CD4-positive, alpha-beta memory T cell (primary cell): Measurements from ENCODE around the gene LRP1B. TPM values are rescaled to one million over a fixed set of nuclear protein-coding genes. Genes with fewer than 3 reads are reported as not detected.

ENCODE experiments used
- CTCF ChIA-PET: fragments of 350-600 bp; sonication (Branson Sonifier 250); formaldehyde crosslinking; loops from one replicate; lab custom pipeline; 2021; ENCODE audit warnings: inconsistent platforms; ENCODE audit not compliant: partially characterized antibody; lab: Charles Lee
- POLR2A ChIA-PET: fragments of 350-600 bp; sonication (Branson Sonifier 250); formaldehyde crosslinking; loops from one replicate; lab custom pipeline; 2021; ENCODE audit not compliant: partially characterized antibody; lab: Charles Lee
- DNase-seq, 5 donors: peaks; one replicate each; pipeline versions ENCODE4 v3.0.0 to v3.0.0-alpha.2; 2020 to 2022; ENCODE audit warnings: mixed read lengths in 1 of 5
- H3K27ac ChIP-seq: one replicate; pipeline ENCODE4 v1.7.0; 2013; ENCODE audit warnings: low read depth, low read length
- H3K27me3 ChIP-seq: 2 replicates; pipeline ENCODE4 v1.7.0; 2013; ENCODE audit warnings: mild to moderate bottlenecking, low read length, moderate library complexity; ENCODE audit not compliant: insufficient read depth
- H3K36me3 ChIP-seq: 2 replicates; pipeline ENCODE4 v1.7.0; 2013; ENCODE audit warnings: mild to moderate bottlenecking, low read length, moderate library complexity; ENCODE audit not compliant: insufficient read depth
- H3K4me1 ChIP-seq: 2 replicates; pipeline ENCODE4 v1.7.0; 2013; ENCODE audit warnings: mild to moderate bottlenecking, low read length, moderate library complexity; ENCODE audit not compliant: insufficient read depth
- H3K4me3 ChIP-seq, 2 donors: one replicate each; pipeline ENCODE4 v1.7.0; 2013; ENCODE audit warnings: low read length in 2 of 2, mild to moderate bottlenecking in 1 of 2
- H3K9me3 ChIP-seq, 2 donors: one replicate each; pipeline ENCODE4 v1.7.0; 2013; ENCODE audit warnings: low read length in 2 of 2, control low read depth in 1 of 2; ENCODE audit not compliant: control insufficient read depth in 1 of 2
- H3K27ac Mint-ChIP-seq, 7 donors: one replicate each; pipeline ENCODE4 v1.8.0; 2020 to 2021; ENCODE audit warnings: mixed read lengths in 7 of 7, mild to moderate bottlenecking in 6 of 7, inconsistent platforms in 3 of 7, moderate library complexity in 3 of 7
- H3K27me3 Mint-ChIP-seq, 2 donors: one replicate each; pipeline ENCODE4 v1.8.0; 2020 to 2021; ENCODE audit warnings: mixed read lengths in 2 of 2
- H3K36me3 Mint-ChIP-seq, 2 donors: one replicate each; pipeline ENCODE4 v1.8.0; 2020 to 2021; ENCODE audit warnings: mixed read lengths in 2 of 2, inconsistent platforms in 1 of 2, mild to moderate bottlenecking in 1 of 2
- H3K4me1 Mint-ChIP-seq, 4 donors: one replicate each; pipeline ENCODE4 v1.8.0; 2020 to 2021; ENCODE audit warnings: mixed read lengths in 4 of 4, mild to moderate bottlenecking in 1 of 4
- H3K4me3 Mint-ChIP-seq, 8 donors: one replicate each; pipeline ENCODE4 v1.8.0; 2020 to 2021; ENCODE audit warnings: mixed read lengths in 8 of 8, mild to moderate bottlenecking in 7 of 8, moderate library complexity in 6 of 8, inconsistent platforms in 3 of 8
- H3K9me3 Mint-ChIP-seq, 8 donors: one replicate each; pipeline ENCODE4 v1.8.0; 2020 to 2021; ENCODE audit warnings: mixed read lengths in 8 of 8, mild to moderate bottlenecking in 5 of 8, inconsistent platforms in 3 of 8, moderate library complexity in 1 of 8
- intact Hi-C: fragments of 100-400 bp; cut with micrococcal nuclease; formaldehyde crosslinking; loops from one replicate; pipeline ENCODE4 v1.15.1; 2023
- polyA plus RNA-seq, 2 donors: library from polyadenylated mRNA; unstranded; fragments of 300-500 nt; fragmentation: Illumina TruSeq; gene quantifications; one replicate each; pipeline ENCODE4 v1.2.3, GENCODE V29; 2021
- total RNA-seq, 2 experiments: library from RNA; stranded (reverse); gene quantifications; one replicate each; pipeline ENCODE4 v1.2.3, GENCODE V29; 2021

The LRP1B gene
- total and polyA plus RNA-seq, 4 experiments from 2014 or later, result not detected

GRCh38 chr2:141137122-141137693 is 993.6 kb downstream of the LRP1B start:
- Mint-ChIP-seq H3K9me3 (peaks cover 0 to 15% (median 7%) of the 10 kb centered on the region in 8 donors), H3K36me3 (no peaks in the 10 kb centered on the region), H3K27ac (no peak overlapping the region), H3K4me1 (no peaks in the 10 kb centered on the region), H3K4me3 (no peak overlapping the region), H3K27me3 (no peaks in the 10 kb centered on the region)
- no peak overlapping the region for H3K4me3 ChIP-seq
- ChIA-PET POLR2A (no interaction called here), CTCF (no interaction called here)
- no peak for DNase-seq
- no peaks in the 10 kb centered on the region for H3K9me3 ChIP-seq
- no peaks in the 10 kb centered on the region for H3K36me3 ChIP-seq
- intact Hi-C loops, result no loop called here
- H3K4me1 ChIP-seq, result no peaks in the 10 kb centered on the region
- no peaks in the 10 kb centered on the region for H3K27me3 ChIP-seq
- no peak overlapping the region for H3K27ac ChIP-seq

- no peak overlapping the region for H3K4me3 ChIP-seq
- CTCF ChIA-PET, result no interaction called here
- POLR2A ChIA-PET, result no interaction called here
- H3K9me3 ChIP-seq, result no peaks in the 10 kb centered on the region
- DNase-seq, result no peak
- intact Hi-C loops, result no loop called here
- no peak overlapping the region for H3K27ac Mint-ChIP-seq
- no peaks in the 10 kb centered on the region for H3K36me3 Mint-ChIP-seq
- no peaks in the 10 kb centered on the region for H3K36me3 ChIP-seq
- H3K27ac ChIP-seq, result no peak overlapping the region
- H3K27me3 ChIP-seq, result no peaks in the 10 kb centered on the region
- H3K4me1 Mint-ChIP-seq, result no peaks in the 10 kb centered on the region
- peaks cover 0 to 16% (median 6%) of the 10 kb centered on the region in 8 donors for H3K9me3 Mint-ChIP-seq
- H3K4me1 ChIP-seq, result no peaks in the 10 kb centered on the region
- no peak overlapping the region for H3K4me3 Mint-ChIP-seq
- no peaks in the 10 kb centered on the region for H3K27me3 Mint-ChIP-seq
These were observed 996.9 kb downstream of the LRP1B start for GRCh38 chr2:141133883-141134282.

GRCh38 chr2:141125432-141125831 is 1005.4 kb downstream of the LRP1B start:
- no peak overlapping the region for H3K27ac ChIP-seq
- no peaks in the 10 kb centered on the region for H3K4me1 ChIP-seq
- H3K27me3 Mint-ChIP-seq, result no peaks in the 10 kb centered on the region
- H3K27ac Mint-ChIP-seq, result no peak overlapping the region
- no peaks in the 10 kb centered on the region for H3K27me3 ChIP-seq
- intact Hi-C loops, result no loop called here
- H3K9me3 Mint-ChIP-seq, result peaks cover 0 to 22% (median 9%) of the 10 kb centered on the region in 8 donors
- no peak for DNase-seq
- H3K36me3 ChIP-seq, result no peaks in the 10 kb centered on the region
- H3K4me1 Mint-ChIP-seq, result no peaks in the 10 kb centered on the region
- no peak overlapping the region for H3K4me3 ChIP-seq
- ChIA-PET POLR2A (no interaction called here), CTCF (no interaction called here)
- H3K36me3 Mint-ChIP-seq, result no peaks in the 10 kb centered on the region
- H3K9me3 ChIP-seq, result no peaks in the 10 kb centered on the region
- H3K4me3 Mint-ChIP-seq, result no peak overlapping the region

- Mint-ChIP-seq H3K36me3 (no peaks in the 10 kb centered on the region), H3K4me3 (no peak overlapping the region), H3K4me1 (no peaks in the 10 kb centered on the region), H3K9me3 (peaks cover 0 to 13% (median 2%) of the 10 kb centered on the region in 8 donors), H3K27me3 (no peaks in the 10 kb centered on the region), H3K27ac (no peak overlapping the region)
- H3K27me3 ChIP-seq, result no peaks in the 10 kb centered on the region
- no peaks in the 10 kb centered on the region for H3K36me3 ChIP-seq
- intact Hi-C loops, result no loop called here
- H3K4me1 ChIP-seq, result no peaks in the 10 kb centered on the region
- ChIA-PET CTCF (no interaction called here), POLR2A (no interaction called here)
- DNase-seq, result no peak
- H3K9me3 ChIP-seq, result no peaks in the 10 kb centered on the region
- H3K4me3 ChIP-seq, result no peak overlapping the region
- H3K27ac ChIP-seq, result no peak overlapping the region
These were observed 1012.0 kb downstream of the LRP1B start for GRCh38 chr2:141118836-141119235.

GRCh38 chr2:141113301-141113700 is 1017.5 kb downstream of the LRP1B start:
- Histone ChIP-seq H3K4me3 (no peak overlapping the region), H3K27ac (no peak overlapping the region), H3K36me3 (no peaks in the 10 kb centered on the region), H3K4me1 (no peaks in the 10 kb centered on the region), H3K27me3 (no peaks in the 10 kb centered on the region), H3K9me3 (no peaks in the 10 kb centered on the region)
- ChIA-PET CTCF (no interaction called here), POLR2A (no interaction called here)
- H3K27me3 Mint-ChIP-seq, result no peaks in the 10 kb centered on the region
- no peak overlapping the region for H3K27ac Mint-ChIP-seq
- H3K4me3 Mint-ChIP-seq, result no peak overlapping the region
- H3K9me3 Mint-ChIP-seq, result peaks cover 0 to 7% (median 0%) of the 10 kb centered on the region in 8 donors
- no peaks in the 10 kb centered on the region for H3K36me3 Mint-ChIP-seq
- DNase-seq, result no peak
- intact Hi-C loops, result no loop called here
- H3K4me1 Mint-ChIP-seq, result no peaks in the 10 kb centered on the region

- no peak overlapping the region for H3K27ac ChIP-seq
- intact Hi-C loops, result no loop called here
- Mint-ChIP-seq H3K36me3 (no peaks in the 10 kb centered on the region), H3K9me3 (peaks cover 0 to 6% (median 2%) of the 10 kb centered on the region in 8 donors), H3K4me1 (no peaks in the 10 kb centered on the region), H3K27me3 (no peaks in the 10 kb centered on the region), H3K4me3 (no peak overlapping the region), H3K27ac (peak overlapping the region in 1 of 7 donors; percentile 70)
- H3K9me3 ChIP-seq, result no peaks in the 10 kb centered on the region
- no peaks in the 10 kb centered on the region for H3K36me3 ChIP-seq
- H3K4me1 ChIP-seq, result no peaks in the 10 kb centered on the region
- POLR2A ChIA-PET, result no interaction called here
- CTCF ChIA-PET, result interaction anchor here (1.0 kb wide), 1 partner anchor 9 kb away, joined by 3 read pairs; no protein-coding TSS in a partner anchor
- H3K4me3 ChIP-seq, result no peak overlapping the region
- DNase-seq, result no peak
- H3K27me3 ChIP-seq, result no peaks in the 10 kb centered on the region
These were observed 1021.2 kb downstream of the LRP1B start for GRCh38 chr2:141109633-141110032.

GRCh38 chr2:141105763-141106162 is 1025.1 kb downstream of the LRP1B start:
- Histone ChIP-seq H3K27ac (no peak overlapping the region), H3K4me1 (no peaks in the 10 kb centered on the region), H3K27me3 (no peaks in the 10 kb centered on the region), H3K4me3 (no peak overlapping the region), H3K9me3 (no peaks in the 10 kb centered on the region), H3K36me3 (no peaks in the 10 kb centered on the region)
- no peaks in the 10 kb centered on the region for H3K36me3 Mint-ChIP-seq
- DNase-seq, result no peak
- no peak overlapping the region for H3K27ac Mint-ChIP-seq
- no peak overlapping the region for H3K4me3 Mint-ChIP-seq
- H3K4me1 Mint-ChIP-seq, result no peaks in the 10 kb centered on the region
- peaks cover 0 to 7% (median 3%) of the 10 kb centered on the region in 8 donors for H3K9me3 Mint-ChIP-seq
- POLR2A ChIA-PET, result no interaction called here
- no peaks in the 10 kb centered on the region for H3K27me3 Mint-ChIP-seq
- CTCF ChIA-PET, result no interaction called here
- intact Hi-C loops, result no loop called here
